SK-N-SH (cell line): ENCODE results near the gene PEX11G. TPM values are rescaled to one million over a fixed set of nuclear protein-coding genes. Genes with fewer than 3 reads are reported as not detected.

ENCODE experiments used
- CTCF ChIA-PET: fragments of 300-600, 350-600 bp; formaldehyde crosslinking; extraction: SDS; loops from one replicate; lab custom pipeline; 2021; lab: Yijun Ruan, JAX
- POLR2A ChIA-PET: fragments of 350-600 bp; sonication (Branson Sonifier 250); formaldehyde crosslinking; extraction: SDS; loops from one replicate; lab custom pipeline; 2020; ENCODE audit warnings: antibody characterized with exemption, inconsistent platforms; lab: Yijun Ruan, JAX
- DNase-seq: peaks from one replicate; pipeline ENCODE4 v3.0.0; 2012
- H2AFZ ChIP-seq: fragments of 200-600 bp; sonication (generic); 2 replicates; pipeline ENCODE4 v1.8.1; 2016; ENCODE audit warnings: antibody characterized with exemption, mild to moderate bottlenecking, low read depth
- H3F3A ChIP-seq: fragments of 200-600 bp; sonication (generic); replicated peaks from 2 replicates; pipeline ENCODE3; 2016; ENCODE audit warnings: antibody characterized with exemption, mild to moderate bottlenecking; ENCODE audit not compliant: insufficient read depth
- H3K27ac ChIP-seq, 2 experiments: fragments of 200-500 bp in 1 of 2; fragments of 200-600 bp in 1 of 2; sonication (Bioruptor generic) in 1 of 2; sonication (generic), shearing (Covaris generic) in 1 of 2; 2 replicates each; pipeline versions ENCODE4 v1.5.1 to v1.6.1; 2014 to 2016; ENCODE audit warnings: low read depth in 2 of 2, inconsistent platforms in 1 of 2, low read length in 1 of 2, mild to moderate bottlenecking in 1 of 2, mixed read lengths in 1 of 2
- H3K27me3 ChIP-seq: fragments of 200-600 bp; sonication (generic), shearing (Covaris generic); 2 replicates; pipeline ENCODE4 v1.6.1; 2016; ENCODE audit warnings: mixed run types; ENCODE audit not compliant: insufficient read depth
- H3K36me3 ChIP-seq, 2 experiments: fragments of 200-500 bp in 1 of 2; fragments of 200-600 bp in 1 of 2; sonication (Bioruptor generic) in 1 of 2; sonication (generic) in 1 of 2; replicated peaks in 1 of 2; 2 replicates each; pipeline versions ENCODE3 to v1.5.1; 2014 to 2016; ENCODE audit warnings: low read length in 1 of 2, mild to moderate bottlenecking in 1 of 2; ENCODE audit not compliant: insufficient read depth in 2 of 2, control insufficient read depth in 1 of 2
- H3K4me1 ChIP-seq, 2 experiments: fragments of 200-500 bp in 1 of 2; fragments of 200-600 bp in 1 of 2; sonication (Bioruptor generic) in 1 of 2; sonication (generic), shearing (Covaris generic) in 1 of 2; 2 replicates each; pipeline versions ENCODE4 v1.5.1 to v1.6.1; 2014 to 2016; ENCODE audit warnings: low read depth in 1 of 2, low read length in 1 of 2, mixed run types in 1 of 2; ENCODE audit not compliant: insufficient read depth in 2 of 2, control insufficient read depth in 1 of 2
- H3K4me2 ChIP-seq: fragments of 200-600 bp; sonication (generic), shearing (Covaris generic); 2 replicates; pipeline ENCODE4 v1.6.1; 2017; ENCODE audit warnings: mixed run types
- H3K4me3 ChIP-seq, 2 experiments: fragments of 200-500 bp in 1 of 2; fragments of 200-600 bp in 1 of 2; sonication (Bioruptor generic) in 1 of 2; sonication (generic), shearing (Covaris generic) in 1 of 2; 2 replicates each; pipeline versions ENCODE4 v1.5.1 to v1.8.1; 2014 to 2016; ENCODE audit warnings: low read depth in 2 of 2, inconsistent platforms in 1 of 2, low read length in 1 of 2, mild to moderate bottlenecking in 1 of 2, mixed read lengths in 1 of 2, moderate library complexity in 1 of 2
- H3K79me2 ChIP-seq: fragments of 200-600 bp; sonication (generic); 2 replicates; pipeline ENCODE4 v1.8.1; 2017; ENCODE audit warnings: mild to moderate bottlenecking; ENCODE audit not compliant: insufficient read depth
- H3K9ac ChIP-seq: fragments of 200-600 bp; sonication (generic); 2 replicates; pipeline ENCODE4 v1.6.1; 2017; ENCODE audit warnings: mixed run types
- H3K9me2 ChIP-seq: fragments of 200-600 bp; sonication (generic); 2 replicates; pipeline ENCODE4 v1.6.1; 2017; ENCODE audit warnings: mixed run types
- H3K9me3 ChIP-seq: fragments of 200-600 bp; sonication (generic); 2 replicates; pipeline ENCODE4 v1.6.1; 2017; ENCODE audit warnings: mixed run types, mild to moderate bottlenecking, moderate library complexity
- H4K20me1 ChIP-seq: fragments of 200-600 bp; sonication (generic); 2 replicates; pipeline ENCODE4 v1.6.1; 2017; ENCODE audit warnings: mild to moderate bottlenecking, mixed run types; ENCODE audit not compliant: insufficient read depth
- CHD2 ChIP-seq: fragments of 150-350 bp; IDR thresholded peaks from 2 replicates; pipeline ENCODE4 v1.6.1; 2018; ENCODE audit warnings: low read length; ENCODE audit not compliant: partially characterized antibody
- ELF1 ChIP-seq: IDR thresholded peaks from 2 replicates; pipeline ENCODE4 v1.4.0; 2012
- FOXM1 ChIP-seq: IDR thresholded peaks from 2 replicates; pipeline ENCODE4 v1.4.0; 2012; ENCODE audit warnings: low read depth, mild to moderate bottlenecking
- GABPA ChIP-seq: IDR thresholded peaks from 2 replicates; pipeline ENCODE4 v1.4.0; 2012; ENCODE audit warnings: low read depth, mild to moderate bottlenecking
- GATA2 ChIP-seq: sonication (generic); formaldehyde crosslinking; IDR thresholded peaks from 2 replicates; pipeline ENCODE4 v1.5.0; 2020; ENCODE audit warnings: mild to moderate bottlenecking, missing genetic modification reagents
- MEF2A ChIP-seq: IDR thresholded peaks from 2 replicates; pipeline ENCODE4 v1.4.0; 2012; ENCODE audit warnings: low read depth, borderline replicate concordance
- NFIC ChIP-seq: IDR thresholded peaks from 2 replicates; pipeline ENCODE4 v1.4.0; 2012; ENCODE audit warnings: borderline replicate concordance
- RAD21 ChIP-seq: IDR thresholded peaks from 2 replicates; pipeline ENCODE4 v1.6.1; 2012; ENCODE audit warnings: mild to moderate bottlenecking, low read length
- RXRA ChIP-seq: IDR thresholded peaks from 2 replicates; pipeline ENCODE4 v1.4.0; 2012; ENCODE audit warnings: low read depth, mild to moderate bottlenecking, borderline replicate concordance
- SIN3A ChIP-seq: IDR thresholded peaks from 2 replicates; pipeline ENCODE4 v1.6.1; 2012; ENCODE audit warnings: low read depth, mild to moderate bottlenecking, low read length, moderate library complexity, borderline replicate concordance
- TAF1 ChIP-seq: IDR thresholded peaks from 2 replicates; pipeline ENCODE4 v1.6.1; 2012; ENCODE audit warnings: low read depth, mild to moderate bottlenecking, low read length, moderate library complexity, borderline replicate concordance
- TEAD4 ChIP-seq: IDR thresholded peaks from 2 replicates; pipeline ENCODE4 v1.4.0; 2012; ENCODE audit warnings: mild to moderate bottlenecking, borderline replicate concordance; ENCODE audit not compliant: insufficient read depth
- WGBS: methylation state at CpG from one replicate; pipeline ENCODE4 v1.1.6; 2017; ENCODE audit warnings: low lambda C conversion rate; 5-methylcytosine and 5-hydroxymethylcytosine counted together
- polyA plus RNA-seq, 3 experiments: library from polyadenylated mRNA; depleted of rRNA; stranded (reverse); fragments of >200 nt; gene quantifications; 2 replicates each; pipeline ENCODE4 v1.2.3, GENCODE V29; 2012
- TF ChIP-seq, protein P1 (sequence below): IDR thresholded peaks from 2 replicates; pipeline ENCODE4 v1.4.0; 2012; ENCODE audit warnings: low read depth
- TF ChIP-seq, protein P2 (sequence below): fragments of 150-350 bp; IDR thresholded peaks from 2 replicates; pipeline ENCODE4 v1.6.1; 2017; ENCODE audit warnings: antibody characterized with exemption, low read length, low read depth, borderline replicate concordance
- TF ChIP-seq, protein P3 (sequence below): IDR thresholded peaks from 2 replicates; pipeline ENCODE4 v1.4.0; 2012; ENCODE audit warnings: low read depth, borderline replicate concordance

Gene PEX11G
- polyA plus RNA-seq, 1 of the 3 experiments (the other 2 are of a cell fraction) = 6.1 TPM

DNA sequence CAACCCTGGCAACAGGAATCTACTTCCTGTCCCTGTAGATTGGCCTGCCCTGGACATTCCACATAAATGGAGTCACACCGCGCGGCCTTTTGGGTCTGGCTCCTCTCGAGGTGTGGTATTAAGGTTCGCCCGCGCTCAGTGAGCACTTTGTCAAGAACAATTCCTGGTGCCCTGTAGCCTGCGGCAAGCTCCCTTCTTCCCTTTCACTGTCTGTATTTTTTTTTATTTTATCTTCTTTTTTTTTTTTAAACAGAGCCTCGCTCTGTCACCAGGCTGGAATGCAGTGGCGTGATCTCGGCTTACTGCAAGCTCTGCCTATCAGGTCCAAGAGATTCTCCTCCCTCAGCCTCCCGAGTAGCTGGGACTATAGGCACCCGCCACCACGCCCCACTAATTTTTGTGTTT, 28.3 kb downstream of the PEX11G start:
- Histone ChIP-seq H4K20me1 (no peaks in the 10 kb centered on the region), H2AFZ (no peak overlapping the region), H3K9ac (no peak overlapping the region), H3K79me2 (no peaks in the 10 kb centered on the region), H3K4me2 (no peak overlapping the region), H3K27me3 (no peaks in the 10 kb centered on the region), H3K4me1 (no peaks in the 10 kb centered on the region), H3K9me2 (no peaks in the 10 kb centered on the region), H3F3A (no peaks in the 10 kb centered on the region), H3K9me3 (no peaks in the 10 kb centered on the region), H3K36me3 (peaks cover 11 to 31% of the 10 kb centered on the region in 2 experiments), H3K27ac (no peak overlapping the region), H3K4me3 (no peak overlapping the region)
- POLR2A ChIA-PET = no interaction called here
- DNase-seq = no peak
- CTCF ChIA-PET = interaction anchor here (0.6 kb wide), 1 partner anchor 57 kb away, joined by 3 read pairs; no protein-coding TSS in a partner anchor
- no peak for TF ChIP-seq RXRA
- TF ChIP-seq MEF2A = no peak
- TF ChIP-seq ELF1 = no peak
- TF ChIP-seq CHD2 = no peak
- TF ChIP-seq GATA2 (CRISPR knock-in tag) = no peak
- TF ChIP-seq GABPA = no peak
- no peak for TF ChIP-seq FOXM1
- TF ChIP-seq, protein P1, sequence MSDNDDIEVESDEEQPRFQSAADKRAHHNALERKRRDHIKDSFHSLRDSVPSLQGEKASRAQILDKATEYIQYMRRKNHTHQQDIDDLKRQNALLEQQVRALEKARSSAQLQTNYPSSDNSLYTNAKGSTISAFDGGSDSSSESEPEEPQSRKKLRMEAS = no peak
- TF ChIP-seq, protein P2, sequence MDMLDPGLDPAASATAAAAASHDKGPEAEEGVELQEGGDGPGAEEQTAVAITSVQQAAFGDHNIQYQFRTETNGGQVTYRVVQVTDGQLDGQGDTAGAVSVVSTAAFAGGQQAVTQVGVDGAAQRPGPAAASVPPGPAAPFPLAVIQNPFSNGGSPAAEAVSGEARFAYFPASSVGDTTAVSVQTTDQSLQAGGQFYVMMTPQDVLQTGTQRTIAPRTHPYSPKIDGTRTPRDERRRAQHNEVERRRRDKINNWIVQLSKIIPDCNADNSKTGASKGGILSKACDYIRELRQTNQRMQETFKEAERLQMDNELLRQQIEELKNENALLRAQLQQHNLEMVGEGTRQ = no peak
- TF ChIP-seq SIN3A = no peak
- no peak for TF ChIP-seq TEAD4
- TF ChIP-seq, protein P3, sequence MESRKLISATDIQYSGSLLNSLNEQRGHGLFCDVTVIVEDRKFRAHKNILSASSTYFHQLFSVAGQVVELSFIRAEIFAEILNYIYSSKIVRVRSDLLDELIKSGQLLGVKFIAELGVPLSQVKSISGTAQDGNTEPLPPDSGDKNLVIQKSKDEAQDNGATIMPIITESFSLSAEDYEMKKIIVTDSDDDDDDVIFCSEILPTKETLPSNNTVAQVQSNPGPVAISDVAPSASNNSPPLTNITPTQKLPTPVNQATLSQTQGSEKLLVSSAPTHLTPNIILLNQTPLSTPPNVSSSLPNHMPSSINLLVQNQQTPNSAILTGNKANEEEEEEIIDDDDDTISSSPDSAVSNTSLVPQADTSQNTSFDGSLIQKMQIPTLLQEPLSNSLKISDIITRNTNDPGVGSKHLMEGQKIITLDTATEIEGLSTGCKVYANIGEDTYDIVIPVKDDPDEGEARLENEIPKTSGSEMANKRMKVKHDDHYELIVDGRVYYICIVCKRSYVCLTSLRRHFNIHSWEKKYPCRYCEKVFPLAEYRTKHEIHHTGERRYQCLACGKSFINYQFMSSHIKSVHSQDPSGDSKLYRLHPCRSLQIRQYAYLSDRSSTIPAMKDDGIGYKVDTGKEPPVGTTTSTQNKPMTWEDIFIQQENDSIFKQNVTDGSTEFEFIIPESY = no peak
- no peak for TF ChIP-seq RAD21
- no peak for TF ChIP-seq NFIC
- no peak for TF ChIP-seq TAF1
- WGBS = 88% methylated on average over 13 of the region's 14 CpGs

DNA sequence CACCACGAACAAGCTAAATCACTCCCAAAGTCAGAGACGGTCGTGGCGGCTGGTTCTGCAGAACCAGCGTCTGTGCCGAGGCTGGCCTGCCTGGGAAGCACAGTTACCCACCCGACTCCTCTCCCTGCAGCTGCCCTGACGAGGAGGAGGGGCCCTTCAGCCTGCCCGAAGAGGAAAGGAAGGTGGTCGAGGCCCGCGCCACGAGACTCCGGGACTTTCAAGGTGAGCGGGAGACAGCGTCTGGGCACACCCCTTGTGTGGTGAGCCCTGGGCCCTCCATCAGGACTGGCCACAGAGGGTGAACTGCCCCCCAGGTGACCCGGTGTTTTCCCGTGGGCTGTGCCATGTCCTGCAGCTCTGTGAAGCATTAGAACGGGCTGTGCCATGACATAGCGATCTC, 29.1 kb downstream of the PEX11G start:
- WGBS = 74% methylated on average over 13 of the region's 20 CpGs

More for the DNA sequence above, 29.1 kb downstream of the PEX11G start:
- no peaks in the 10 kb centered on the region for H3K4me1 ChIP-seq
- H3K9me3 ChIP-seq = no peaks in the 10 kb centered on the region
- POLR2A ChIA-PET = no interaction called here
- no peak overlapping the region for H3K4me3 ChIP-seq
- H3K9ac ChIP-seq = no peak overlapping the region
- DNase-seq = no peak
- peaks cover 11 to 29% of the 10 kb centered on the region in 2 experiments for H3K36me3 ChIP-seq
- no peaks in the 10 kb centered on the region for H3K27me3 ChIP-seq
- CTCF ChIA-PET = no interaction called here
- no peaks in the 10 kb centered on the region for H4K20me1 ChIP-seq
- H3K4me2 ChIP-seq = no peak overlapping the region
- H3K79me2 ChIP-seq = no peaks in the 10 kb centered on the region
- no peak overlapping the region for H3K27ac ChIP-seq
- no peak overlapping the region for H2AFZ ChIP-seq
- no peaks in the 10 kb centered on the region for H3F3A ChIP-seq
- TF ChIP-seq ELF1 = no peak
- no peaks in the 10 kb centered on the region for H3K9me2 ChIP-seq
